CD14-positive monocyte (primary cell): ENCODE results near the gene GLOD5. TPM values are rescaled to one million over a fixed set of nuclear protein-coding genes. Genes with fewer than 3 reads are reported as not detected.

Experiments
- DNase-seq, 3 donors: peaks; one replicate each; pipeline ENCODE4 v3.0.0-alpha.2; 2011 to 2022
- H2AFZ ChIP-seq: 2 replicates; pipeline ENCODE4 v1.6.0; 2012; ENCODE audit warnings: mild to moderate bottlenecking, low read depth, low read length, inconsistent platforms; ENCODE audit not compliant: insufficient read depth, poor library complexity, severe bottlenecking
- H3K27ac ChIP-seq, 2 donors: 1 replicate in 1 of 2; 2 replicates in 1 of 2; pipeline ENCODE4 v1.5.1; 2012 to 2013; ENCODE audit warnings: low read length in 2 of 2, control low read depth in 1 of 2, inconsistent platforms in 1 of 2, low read depth in 1 of 2, mild to moderate bottlenecking in 1 of 2
- H3K27me3 ChIP-seq, 2 donors: one replicate each; pipeline versions ENCODE4 v1.6.0 to v1.6.1; 2011 to 2013; ENCODE audit warnings: low read length in 2 of 2; ENCODE audit not compliant: control insufficient read depth in 2 of 2, insufficient read depth in 2 of 2
- H3K36me3 ChIP-seq, 2 donors: replicated peaks in 1 of 2; 1 replicate in 1 of 2; 2 replicates in 1 of 2; pipeline versions ENCODE4 v1.5.1 to v1.6.1; 2012 to 2013; ENCODE audit warnings: low read length in 2 of 2, control low read depth in 1 of 2, inconsistent platforms in 1 of 2, mild to moderate bottlenecking in 1 of 2; ENCODE audit not compliant: insufficient read depth in 2 of 2, control insufficient read depth in 1 of 2
- H3K4me1 ChIP-seq, 2 donors: 1 replicate in 1 of 2; 2 replicates in 1 of 2; pipeline versions ENCODE4 v1.5.1 to v1.6.1; 2012 to 2013; ENCODE audit warnings: low read length in 2 of 2, control low read depth in 1 of 2, inconsistent platforms in 1 of 2, mild to moderate bottlenecking in 1 of 2, moderate library complexity in 1 of 2; ENCODE audit not compliant: insufficient read depth in 2 of 2, control insufficient read depth in 1 of 2
- H3K4me2 ChIP-seq: replicated peaks from 2 replicates; pipeline ENCODE3; 2012; ENCODE audit warnings: low read length, moderate library complexity, mild to moderate bottlenecking; ENCODE audit not compliant: poor library complexity, severe bottlenecking; ENCODE audit errors: extremely low read depth
- H3K4me3 ChIP-seq, 3 experiments: fragments of 200-600 bp in 1 of 3; sonication (generic) in 1 of 3; replicated peaks in 1 of 3; 1 replicate in 2 of 3; 2 replicates in 1 of 3; pipeline ENCODE4 v1.5.1; 2011 to 2013; ENCODE audit warnings: low read length in 3 of 3, mild to moderate bottlenecking in 3 of 3, control low read depth in 2 of 3, low read depth in 2 of 3, inconsistent platforms in 1 of 3, moderate library complexity in 1 of 3
- H3K79me2 ChIP-seq: 2 replicates; pipeline ENCODE4 v1.6.0; 2012; ENCODE audit warnings: mild to moderate bottlenecking, control low read depth, inconsistent platforms, low read length, moderate library complexity; ENCODE audit not compliant: insufficient read depth
- H3K9ac ChIP-seq: 2 replicates; pipeline ENCODE4 v1.6.0; 2017; ENCODE audit warnings: low read length, mild to moderate bottlenecking; ENCODE audit not compliant: insufficient read depth, poor library complexity, severe bottlenecking
- H3K9me3 ChIP-seq, 2 donors: replicated peaks in 1 of 2; 1 replicate in 1 of 2; 2 replicates in 1 of 2; pipeline versions ENCODE4 v1.5.1 to v1.6.1; 2012 to 2013; ENCODE audit warnings: low read length in 2 of 2, control low read depth in 1 of 2; ENCODE audit not compliant: control insufficient read depth in 1 of 2, insufficient read depth in 1 of 2
- H4K20me1 ChIP-seq: 2 replicates; pipeline ENCODE4 v1.6.0; 2012; ENCODE audit warnings: mild to moderate bottlenecking, low read length, control low read depth, moderate library complexity; ENCODE audit not compliant: insufficient read depth
- H3K27ac Mint-ChIP-seq, 7 donors: one replicate each; pipeline ENCODE4 v1.8.0; 2020; ENCODE audit warnings: mild to moderate bottlenecking in 7 of 7, mixed read lengths in 7 of 7, moderate library complexity in 6 of 7, inconsistent platforms in 2 of 7
- H3K27me3 Mint-ChIP-seq, 3 donors: one replicate each; pipeline ENCODE4 v1.8.0; 2021 to 2022; ENCODE audit warnings: low read depth in 3 of 3, mild to moderate bottlenecking in 3 of 3, mixed read lengths in 3 of 3, moderate library complexity in 3 of 3, inconsistent platforms in 1 of 3
- H3K36me3 Mint-ChIP-seq, 2 donors: one replicate each; pipeline ENCODE4 v1.8.0; 2020; ENCODE audit warnings: mixed read lengths in 2 of 2, inconsistent platforms in 1 of 2, mild to moderate bottlenecking in 1 of 2
- H3K4me1 Mint-ChIP-seq: one replicate; pipeline ENCODE4 v1.8.0; 2020; ENCODE audit warnings: mild to moderate bottlenecking, mixed read lengths
- H3K4me3 Mint-ChIP-seq, 2 donors: one replicate each; pipeline ENCODE4 v1.8.0; 2020; ENCODE audit warnings: mild to moderate bottlenecking in 2 of 2, mixed read lengths in 2 of 2, moderate library complexity in 1 of 2
- H3K9me3 Mint-ChIP-seq, 7 donors: one replicate each; pipeline ENCODE4 v1.8.0; 2020 to 2022; ENCODE audit warnings: mixed read lengths in 7 of 7, mild to moderate bottlenecking in 6 of 7, moderate library complexity in 6 of 7, inconsistent platforms in 2 of 7
- WGBS: methylation state at CpG from one replicate; pipeline ENCODE4 v1.1.5; 2013; ENCODE audit warnings: missing lambda C conversion rate; ENCODE audit not compliant: insufficient coverage; 5-methylcytosine and 5-hydroxymethylcytosine counted together
- intact Hi-C, 2 donors: fragments of 100-400 bp; cut with micrococcal nuclease; formaldehyde crosslinking; loops; one replicate each; pipeline versions ENCODE4 v1.15.0 to v1.15.1; 2023
- polyA plus RNA-seq, 3 donors: library from polyadenylated mRNA; depleted of rRNA in 1 of 3; unstranded in 2 of 3; stranded (reverse) in 1 of 3; fragments of 300-500 nt in 2 of 3; fragments of >200 nt in 1 of 3; fragmentation: Illumina TruSeq in 2 of 3; gene quantifications; 1 replicate in 2 of 3; 2 replicates in 1 of 3; pipeline ENCODE4 v1.2.3, GENCODE V29; 2012 to 2021
- TF ChIP-seq, protein P1 (sequence below): fragments of 200-600 bp; IDR thresholded peaks from one replicate; pipeline ENCODE4 v1.8.0; 2022; ENCODE audit warnings: antibody characterized with exemption, mild to moderate bottlenecking

GLOD5 gene
- polyA plus RNA-seq, 3 donors, result not detected

DNA sequence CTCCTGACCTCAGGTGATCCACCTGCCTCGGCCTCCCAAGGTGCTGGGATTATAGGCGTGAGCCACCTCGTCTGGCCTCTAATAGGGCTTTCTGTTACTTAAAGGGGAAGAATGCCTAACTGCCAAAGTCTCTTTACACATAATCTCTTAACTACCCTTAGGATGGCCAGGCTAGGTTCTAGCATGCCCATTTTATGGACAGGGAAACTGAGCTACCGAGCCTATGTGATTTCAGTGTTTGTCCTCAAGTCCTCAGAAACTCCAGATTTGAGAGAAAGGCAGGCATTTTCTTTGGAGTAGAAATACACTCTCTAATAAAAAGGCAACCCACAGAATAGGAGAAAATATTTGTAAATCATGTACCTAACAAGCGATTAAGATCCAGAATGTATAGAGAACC, 12.4 kb upstream of the GLOD5 start:
- Histone ChIP-seq H3K9ac (no peak overlapping the region), H3K27ac (no peak overlapping the region), H3K36me3 (no peaks in the 10 kb centered on the region), H4K20me1 (no peaks in the 10 kb centered on the region), H3K4me2 (no peak overlapping the region), H3K27me3 (no peaks in the 10 kb centered on the region), H3K79me2 (no peaks in the 10 kb centered on the region), H3K9me3 (no peaks in the 10 kb centered on the region), H2AFZ (no peak overlapping the region), H3K4me1 (peaks cover 15 to 20% of the 10 kb centered on the region in 2 donors), H3K4me3 (no peak overlapping the region)
- Mint-ChIP-seq H3K9me3 (peaks cover 0 to 9% (median 0%) of the 10 kb centered on the region in 7 donors), H3K27ac (no peak overlapping the region), H3K27me3 (peaks cover 0 to 5% (median 0%) of the 10 kb centered on the region in 3 donors), H3K36me3 (no peaks in the 10 kb centered on the region), H3K4me3 (no peak overlapping the region), H3K4me1 (peaks cover 29% of the 10 kb centered on the region)
- no CpG with 5 or more reads among the region's 5 CpGs for WGBS
- intact Hi-C loops, result loop anchor here in 1 of 2 donors (10.0 kb wide), 1 partner anchor 46 kb away; no protein-coding TSS in a partner anchor
- no peak for DNase-seq
- TF ChIP-seq, protein P1, sequence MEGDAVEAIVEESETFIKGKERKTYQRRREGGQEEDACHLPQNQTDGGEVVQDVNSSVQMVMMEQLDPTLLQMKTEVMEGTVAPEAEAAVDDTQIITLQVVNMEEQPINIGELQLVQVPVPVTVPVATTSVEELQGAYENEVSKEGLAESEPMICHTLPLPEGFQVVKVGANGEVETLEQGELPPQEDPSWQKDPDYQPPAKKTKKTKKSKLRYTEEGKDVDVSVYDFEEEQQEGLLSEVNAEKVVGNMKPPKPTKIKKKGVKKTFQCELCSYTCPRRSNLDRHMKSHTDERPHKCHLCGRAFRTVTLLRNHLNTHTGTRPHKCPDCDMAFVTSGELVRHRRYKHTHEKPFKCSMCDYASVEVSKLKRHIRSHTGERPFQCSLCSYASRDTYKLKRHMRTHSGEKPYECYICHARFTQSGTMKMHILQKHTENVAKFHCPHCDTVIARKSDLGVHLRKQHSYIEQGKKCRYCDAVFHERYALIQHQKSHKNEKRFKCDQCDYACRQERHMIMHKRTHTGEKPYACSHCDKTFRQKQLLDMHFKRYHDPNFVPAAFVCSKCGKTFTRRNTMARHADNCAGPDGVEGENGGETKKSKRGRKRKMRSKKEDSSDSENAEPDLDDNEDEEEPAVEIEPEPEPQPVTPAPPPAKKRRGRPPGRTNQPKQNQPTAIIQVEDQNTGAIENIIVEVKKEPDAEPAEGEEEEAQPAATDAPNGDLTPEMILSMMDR, result no peak

DNA sequence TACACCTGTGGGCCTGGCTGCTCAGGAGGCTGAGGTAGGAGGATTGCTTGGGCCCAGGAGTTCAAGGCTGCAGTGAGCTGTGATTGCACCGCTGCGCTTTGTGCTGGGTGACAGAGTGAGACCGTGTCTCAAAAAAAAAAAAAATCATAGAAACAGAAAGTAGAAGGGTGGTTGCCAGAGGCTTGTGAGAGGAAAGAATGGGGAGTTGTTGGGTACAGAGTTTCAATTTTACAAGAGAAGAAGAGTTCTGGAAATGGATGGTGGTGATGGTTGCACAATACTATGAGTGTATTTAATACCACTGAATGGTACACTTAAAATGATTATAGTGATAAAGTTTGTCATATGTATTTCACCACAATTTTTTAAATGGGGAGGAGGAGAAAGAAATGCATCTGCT, 10.2 kb upstream of the GLOD5 start:
- Histone ChIP-seq H3K9ac (no peak overlapping the region), H3K4me1 (peaks cover 14 to 20% of the 10 kb centered on the region in 2 donors), H3K36me3 (no peaks in the 10 kb centered on the region), H4K20me1 (no peaks in the 10 kb centered on the region), H3K27ac (no peak overlapping the region), H3K27me3 (no peaks in the 10 kb centered on the region), H3K4me3 (no peak overlapping the region), H3K9me3 (no peaks in the 10 kb centered on the region), H3K4me2 (no peak overlapping the region), H2AFZ (peak overlapping the region; percentile 50), H3K79me2 (no peaks in the 10 kb centered on the region)
- DNase-seq, result no peak
- Mint-ChIP-seq H3K9me3 (peaks cover 0 to 9% (median 0%) of the 10 kb centered on the region in 7 donors), H3K36me3 (no peaks in the 10 kb centered on the region), H3K27me3 (peaks cover 0 to 6% (median 0%) of the 10 kb centered on the region in 3 donors), H3K27ac (peak overlapping the region in 4 of 7 donors; percentile 46 to 86 (median 69)), H3K4me3 (no peak overlapping the region), H3K4me1 (peaks cover 24% of the 10 kb centered on the region)
- no CpG with 5 or more reads among the region's 3 CpGs for WGBS
- intact Hi-C loops, result no loop called here
- TF ChIP-seq, protein P1, result no peak
